IgD-negative memory B cell (primary cell): ENCODE data around the gene DENND6A. TPM values are rescaled to one million over a fixed set of nuclear protein-coding genes. Genes with fewer than 3 reads are reported as not detected.
"Not testable (repeated sequence)": the region's sequence is repeated elsewhere in the genome, so short reads cannot be mapped to it uniquely, and the experiment has no call there.

ENCODE experiments used
- H3K27ac Mint-ChIP-seq, 3 donors: one replicate each; pipeline ENCODE4 v1.8.0; 2020 to 2022; ENCODE audit warnings: mild to moderate bottlenecking in 3 of 3, mixed read lengths in 3 of 3, moderate library complexity in 1 of 3
- H3K27me3 Mint-ChIP-seq: one replicate; pipeline ENCODE4 v1.8.0; 2021; ENCODE audit warnings: mixed read lengths
- H3K36me3 Mint-ChIP-seq: one replicate; pipeline ENCODE4 v1.8.0; 2020; ENCODE audit warnings: mild to moderate bottlenecking, mixed read lengths
- H3K4me1 Mint-ChIP-seq, 3 donors: one replicate each; pipeline ENCODE4 v1.8.0; 2020 to 2022; ENCODE audit warnings: mixed read lengths in 3 of 3, mild to moderate bottlenecking in 1 of 3
- H3K4me3 Mint-ChIP-seq, 4 donors: one replicate each; pipeline ENCODE4 v1.8.0; 2020 to 2022; ENCODE audit warnings: mild to moderate bottlenecking in 4 of 4, mixed read lengths in 4 of 4, moderate library complexity in 3 of 4
- H3K9me3 Mint-ChIP-seq, 3 donors: one replicate each; pipeline ENCODE4 v1.8.0; 2020 to 2021; ENCODE audit warnings: mixed read lengths in 3 of 3, mild to moderate bottlenecking in 1 of 3
- polyA plus RNA-seq: library from polyadenylated mRNA; unstranded; fragments of 300-500 nt; fragmentation: Illumina TruSeq; gene quantifications from one replicate; pipeline ENCODE4 v1.2.3, GENCODE V29; 2021

Gene DENND6A
- polyA plus RNA-seq, 1 donor from 2014 or later: 25.5 TPM

- peaks cover 30 to 41% (median 40%) of the 10 kb centered on the region in 3 donors for H3K4me1 Mint-ChIP-seq
- H3K4me3 Mint-ChIP-seq: no peak overlapping the region
- no peaks in the 10 kb centered on the region for H3K27me3 Mint-ChIP-seq
- peaks cover 0 to 2% (median 0%) of the 10 kb centered on the region in 3 donors for H3K9me3 Mint-ChIP-seq
- H3K36me3 Mint-ChIP-seq: peaks cover 17% of the 10 kb centered on the region
- peak overlapping the region in 1 of 3 donors; percentile 34 for H3K27ac Mint-ChIP-seq
These were observed 17.3 kb downstream of the DENND6A start for GRCh38 chr3:57675530-57675929.

GRCh38 chr3:57673156-57673555, 19.7 kb downstream of the DENND6A start:
- H3K27ac Mint-ChIP-seq: peak overlapping the region in 2 of 3 donors; percentile 9 to 84
- H3K4me1 Mint-ChIP-seq: peaks cover 29 to 36% (median 30%) of the 10 kb centered on the region in 3 donors

GRCh38 chr3:57670543-57670942, 22.3 kb downstream of the DENND6A start:
- Mint-ChIP-seq H3K36me3 (peaks cover 13% of the 10 kb centered on the region), H3K27me3 (no peaks in the 10 kb centered on the region), H3K9me3 (peaks cover 0 to 2% (median 0%) of the 10 kb centered on the region in 3 donors), H3K27ac (peak overlapping the region; percentile 39 to 98 (median 93)), H3K4me3 (peak overlapping the region in 2 of 4 donors; percentile 21 to 78), H3K4me1 (peaks cover 26 to 28% (median 27%) of the 10 kb centered on the region in 3 donors)

More at GRCh38 chr3:57673156-57673555, 19.7 kb downstream of the DENND6A start:
- H3K27me3 Mint-ChIP-seq: no peaks in the 10 kb centered on the region
- peaks cover 0 to 2% (median 0%) of the 10 kb centered on the region in 3 donors for H3K9me3 Mint-ChIP-seq
- peak overlapping the region in 1 of 4 donors; percentile 47 for H3K4me3 Mint-ChIP-seq
- peaks cover 16% of the 10 kb centered on the region for H3K36me3 Mint-ChIP-seq

- no peaks in the 10 kb centered on the region for H3K9me3 Mint-ChIP-seq
- no peaks in the 10 kb centered on the region for H3K27me3 Mint-ChIP-seq
- no peak overlapping the region for H3K27ac Mint-ChIP-seq
- peaks cover 4% of the 10 kb centered on the region for H3K36me3 Mint-ChIP-seq
- no peak overlapping the region for H3K4me3 Mint-ChIP-seq
- no peaks in the 10 kb centered on the region for H3K4me1 Mint-ChIP-seq
These were observed 31.5 kb downstream of the DENND6A start for GRCh38 chr3:57661404-57661803.

GRCh38 chr3:57659806-57660439, 33.0 kb downstream of the DENND6A start:
- Mint-ChIP-seq H3K27ac (peak overlapping the region in 2 of 3 donors; percentile 16 to 23), H3K4me1 (no peaks in the 10 kb centered on the region), H3K9me3 (no peaks in the 10 kb centered on the region), H3K36me3 (peaks cover 4% of the 10 kb centered on the region), H3K27me3 (no peaks in the 10 kb centered on the region), H3K4me3 (no peak overlapping the region)

- H3K36me3 Mint-ChIP-seq: peaks cover 3% of the 10 kb centered on the region
- H3K4me3 Mint-ChIP-seq: no peak overlapping the region
- no peaks in the 10 kb centered on the region for H3K9me3 Mint-ChIP-seq
- H3K27ac Mint-ChIP-seq: no peak overlapping the region
- H3K4me1 Mint-ChIP-seq: no peaks in the 10 kb centered on the region
- H3K27me3 Mint-ChIP-seq: no peaks in the 10 kb centered on the region
These were observed 33.7 kb downstream of the DENND6A start for GRCh38 chr3:57659004-57659673.

- no peaks in the 10 kb centered on the region for H3K4me1 Mint-ChIP-seq
- peak overlapping the region in 1 of 3 donors; percentile 39 for H3K27ac Mint-ChIP-seq
- H3K27me3 Mint-ChIP-seq: no peaks in the 10 kb centered on the region
- no peaks in the 10 kb centered on the region for H3K9me3 Mint-ChIP-seq
- no peak overlapping the region for H3K4me3 Mint-ChIP-seq
- peaks cover 3% of the 10 kb centered on the region for H3K36me3 Mint-ChIP-seq
These were observed 34.3 kb downstream of the DENND6A start for GRCh38 chr3:57658536-57658935.

GRCh38 chr3:57655727-57656126, 37.1 kb downstream of the DENND6A start:
- no peak overlapping the region for H3K4me3 Mint-ChIP-seq
- no peak overlapping the region for H3K27ac Mint-ChIP-seq
- no peaks in the 10 kb centered on the region for H3K4me1 Mint-ChIP-seq
- H3K36me3 Mint-ChIP-seq: peaks cover 12% of the 10 kb centered on the region
- H3K9me3 Mint-ChIP-seq: no peaks in the 10 kb centered on the region
- no peaks in the 10 kb centered on the region for H3K27me3 Mint-ChIP-seq

GRCh38 chr3:57654267-57654666, 38.6 kb downstream of the DENND6A start:
- H3K36me3 Mint-ChIP-seq: peaks cover 13% of the 10 kb centered on the region
- peak overlapping the region in 1 of 3 donors; percentile 26 for H3K27ac Mint-ChIP-seq
- H3K27me3 Mint-ChIP-seq: no peaks in the 10 kb centered on the region
- no peaks in the 10 kb centered on the region for H3K4me1 Mint-ChIP-seq
- peaks cover under 1 to 3% (median 3%) of the 10 kb centered on the region in 3 donors for H3K9me3 Mint-ChIP-seq
- H3K4me3 Mint-ChIP-seq: no peak overlapping the region

GRCh38 chr3:57652203-57652602, 40.7 kb downstream of the DENND6A start:
- H3K4me1 Mint-ChIP-seq: peaks cover under 1 to 4% (median 2%) of the 10 kb centered on the region in 3 donors
- peaks cover 3 to 11% (median 5%) of the 10 kb centered on the region in 3 donors for H3K9me3 Mint-ChIP-seq
- H3K4me3 Mint-ChIP-seq: no peak overlapping the region
- H3K27ac Mint-ChIP-seq: no peak overlapping the region
- H3K36me3 Mint-ChIP-seq: peaks cover 29% of the 10 kb centered on the region
- no peaks in the 10 kb centered on the region for H3K27me3 Mint-ChIP-seq

GRCh38 chr3:57647292-57647940, 45.5 kb downstream of the DENND6A start:
- H3K36me3 Mint-ChIP-seq: peaks cover 29% of the 10 kb centered on the region
- H3K9me3 Mint-ChIP-seq: peaks cover 3 to 11% (median 5%) of the 10 kb centered on the region in 3 donors
- H3K27me3 Mint-ChIP-seq: no peaks in the 10 kb centered on the region
- no peak overlapping the region for H3K4me3 Mint-ChIP-seq
- peaks cover 4 to 7% (median 5%) of the 10 kb centered on the region in 3 donors for H3K4me1 Mint-ChIP-seq
- peak overlapping the region in 2 of 3 donors; percentile 47 to 52 for H3K27ac Mint-ChIP-seq

- Mint-ChIP-seq H3K4me1 (peaks cover 4 to 7% (median 5%) of the 10 kb centered on the region in 3 donors), H3K36me3 (peaks cover 29% of the 10 kb centered on the region), H3K27me3 (no peaks in the 10 kb centered on the region), H3K27ac (peak overlapping the region in 1 of 3 donors; percentile 53), H3K9me3 (peaks cover 3 to 11% (median 5%) of the 10 kb centered on the region in 3 donors), H3K4me3 (no peak overlapping the region)
These were observed 46.2 kb downstream of the DENND6A start for GRCh38 chr3:57646723-57647122.

GRCh38 chr3:57644740-57645139, 48.1 kb downstream of the DENND6A start:
- Mint-ChIP-seq H3K4me1 (peaks cover 4 to 7% (median 6%) of the 10 kb centered on the region in 3 donors), H3K4me3 (no peak overlapping the region), H3K27ac (no peak overlapping the region), H3K27me3 (no peaks in the 10 kb centered on the region), H3K9me3 (peaks cover 3 to 11% (median 3%) of the 10 kb centered on the region in 3 donors), H3K36me3 (peaks cover 24% of the 10 kb centered on the region)

GRCh38 chr3:57637391-57637790, 55.5 kb downstream of the DENND6A start:
- H3K4me3 Mint-ChIP-seq: no peak overlapping the region
- H3K9me3 Mint-ChIP-seq: no peaks in the 10 kb centered on the region
- peaks cover 0 to 1% (median 0%) of the 10 kb centered on the region in 3 donors for H3K4me1 Mint-ChIP-seq
- no peaks in the 10 kb centered on the region for H3K27me3 Mint-ChIP-seq
- H3K27ac Mint-ChIP-seq: no peak overlapping the region
- peaks cover 4% of the 10 kb centered on the region for H3K36me3 Mint-ChIP-seq

- not testable (repeated sequence) for H3K27me3 Mint-ChIP-seq, H3K27ac Mint-ChIP-seq, H3K36me3 Mint-ChIP-seq, H3K4me1 Mint-ChIP-seq, H3K9me3 Mint-ChIP-seq, H3K4me3 Mint-ChIP-seq
These were observed 58.6 kb downstream of the DENND6A start for GRCh38 chr3:57634259-57634658.
